Mammary epithelial cell (primary cell): ENCODE results near the gene DDC.

ENCODE experiments used
- EZH2 ChIP-seq: IDR thresholded peaks from 2 replicates; pipeline ENCODE4 v1.6.1; 2012; ENCODE audit warnings: low read length, inconsistent platforms, borderline replicate concordance
- TF ChIP-seq, protein P1 (sequence below), 2 donors: IDR thresholded peaks in 1 of 2; conservative IDR thresholded peaks in 1 of 2; 2 replicates each; pipeline ENCODE4 v1.5.1; 2011 to 2012; ENCODE audit warnings: inconsistent platforms in 2 of 2, low read length in 2 of 2, mild to moderate bottlenecking in 2 of 2, control low read depth in 1 of 2, low read depth in 1 of 2; ENCODE audit not compliant: insufficient read depth in 1 of 2; ENCODE audit errors: extremely low read depth in 1 of 2

- TF ChIP-seq, protein P1, sequence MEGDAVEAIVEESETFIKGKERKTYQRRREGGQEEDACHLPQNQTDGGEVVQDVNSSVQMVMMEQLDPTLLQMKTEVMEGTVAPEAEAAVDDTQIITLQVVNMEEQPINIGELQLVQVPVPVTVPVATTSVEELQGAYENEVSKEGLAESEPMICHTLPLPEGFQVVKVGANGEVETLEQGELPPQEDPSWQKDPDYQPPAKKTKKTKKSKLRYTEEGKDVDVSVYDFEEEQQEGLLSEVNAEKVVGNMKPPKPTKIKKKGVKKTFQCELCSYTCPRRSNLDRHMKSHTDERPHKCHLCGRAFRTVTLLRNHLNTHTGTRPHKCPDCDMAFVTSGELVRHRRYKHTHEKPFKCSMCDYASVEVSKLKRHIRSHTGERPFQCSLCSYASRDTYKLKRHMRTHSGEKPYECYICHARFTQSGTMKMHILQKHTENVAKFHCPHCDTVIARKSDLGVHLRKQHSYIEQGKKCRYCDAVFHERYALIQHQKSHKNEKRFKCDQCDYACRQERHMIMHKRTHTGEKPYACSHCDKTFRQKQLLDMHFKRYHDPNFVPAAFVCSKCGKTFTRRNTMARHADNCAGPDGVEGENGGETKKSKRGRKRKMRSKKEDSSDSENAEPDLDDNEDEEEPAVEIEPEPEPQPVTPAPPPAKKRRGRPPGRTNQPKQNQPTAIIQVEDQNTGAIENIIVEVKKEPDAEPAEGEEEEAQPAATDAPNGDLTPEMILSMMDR (conservative IDR thresholded peaks at IDR 0.05 in 1 of 2, IDR thresholded peaks at IDR 0.05 in 1 of 2; ENCODE audit: extremely low read depth in 1 of 2, insufficient read depth in 1 of 2, low read depth in 1 of 2, low read length in 2 of 2): no peak
- no peak for TF ChIP-seq EZH2
Observed at GRCh38 chr7:50473531-50473930, 91.7 kb downstream of the DDC start.
